ENCODE measurements around the gene NDUFAB1. TPM values are rescaled to one million over a fixed set of nuclear protein-coding genes. Genes with fewer than 3 reads are reported as not detected.

Gene NDUFAB1
- total RNA-seq, 1 experiment from 2014 or later = 166 TPM

DNA sequence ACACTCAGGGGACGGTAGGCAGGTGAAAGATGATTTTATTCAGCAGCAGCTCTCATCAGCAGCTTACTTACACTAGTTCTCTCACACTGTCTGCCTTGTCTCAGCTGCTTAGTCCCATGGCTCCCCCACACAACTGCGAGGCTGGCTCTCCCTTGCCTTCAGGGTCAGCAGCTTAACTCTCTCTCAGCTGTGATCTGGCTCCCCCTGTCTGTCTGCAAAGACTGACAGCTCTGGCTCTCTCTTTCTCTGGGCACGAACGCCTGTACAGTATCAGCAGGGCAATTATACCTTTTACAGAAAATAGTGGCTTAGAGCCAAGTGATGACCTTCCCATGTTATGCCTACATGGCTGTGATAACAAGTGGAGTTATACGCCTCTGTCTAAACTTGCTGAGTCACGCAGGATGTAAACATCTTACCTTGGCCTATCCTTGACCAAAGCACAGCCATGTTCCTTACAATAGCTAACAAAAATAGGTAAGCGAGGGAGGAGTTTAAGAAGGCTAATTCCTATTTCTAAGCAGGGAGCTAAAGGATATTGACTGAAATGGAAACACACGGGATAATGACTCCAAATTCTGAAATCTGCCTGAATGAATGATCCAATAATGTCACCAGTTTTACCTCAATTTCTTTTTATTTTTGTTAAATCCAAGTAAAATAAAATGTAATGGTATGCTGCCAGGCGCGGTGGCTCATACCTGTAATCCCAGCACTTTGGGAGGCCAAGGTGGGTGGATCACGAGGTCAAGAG, 1.1 kb upstream of the NDUFAB1 start:
- DNase-seq (ENCODE audit: low read depth, low spot score) = no peak
- no peak overlapping the region for H3K4me3 ChIP-seq (ENCODE audit: low read depth in 2 of 2, low read length in 2 of 2)
- ATAC-seq = peak; percentile 65
- no peaks in the 10 kb centered on the region for H3K27me3 ChIP-seq (ENCODE audit: control insufficient read depth, insufficient read depth, low read length)
- peak overlapping the region; percentile 77 for H3K27ac ChIP-seq (ENCODE audit: low read length)
- 0 out of 2 replicates have a peak, but pooled peaks cover 3% of the 10 kb centered on the region for H3K4me1 ChIP-seq (ENCODE audit: control insufficient read depth, insufficient read depth, low read length)
- ChIA-PET POLR2A (no interaction called here), CTCF (interaction anchor here (0.7 to 1.1 kb wide), 4 partner anchors 18 to 40 kb away, joined by 3 to 7 read pairs (median 3); partner anchors contain the start of gene UBFD1)
- in situ Hi-C loops (cut with HindIII; ENCODE audit: low pct_unique_long_range_greater_than_20kb, low sequenced_read_pairs) = no loop called here
- no TSS peak for BruUV-seq (replicated peaks)
- intact Hi-C loops (cut with micrococcal nuclease; ENCODE audit: unreplicated experiment) = no loop called here
- H3K36me3 ChIP-seq (ENCODE audit: control insufficient read depth, insufficient read depth, low read length) = no peaks in the 10 kb centered on the region; the same call in 1 of the 2 replicates
- H3K9me3 ChIP-seq (ENCODE audit: control insufficient read depth, insufficient read depth, low read depth, low read length) = no peaks in the 10 kb centered on the region
- TF ChIP-seq TCF7L2 (IDR thresholded peaks at IDR 0.05; ENCODE audit: low read depth, low read length) (no peak), SIN3A (IDR thresholded peaks at IDR 0.05; ENCODE audit: borderline replicate concordance, insufficient read depth, low read depth, low read length) (no peak), POLR2AphosphoS5 (IDR thresholded peaks at IDR 0.05; ENCODE audit: low read depth, low read length) (no peak)
- TF ChIP-seq, protein P1, sequence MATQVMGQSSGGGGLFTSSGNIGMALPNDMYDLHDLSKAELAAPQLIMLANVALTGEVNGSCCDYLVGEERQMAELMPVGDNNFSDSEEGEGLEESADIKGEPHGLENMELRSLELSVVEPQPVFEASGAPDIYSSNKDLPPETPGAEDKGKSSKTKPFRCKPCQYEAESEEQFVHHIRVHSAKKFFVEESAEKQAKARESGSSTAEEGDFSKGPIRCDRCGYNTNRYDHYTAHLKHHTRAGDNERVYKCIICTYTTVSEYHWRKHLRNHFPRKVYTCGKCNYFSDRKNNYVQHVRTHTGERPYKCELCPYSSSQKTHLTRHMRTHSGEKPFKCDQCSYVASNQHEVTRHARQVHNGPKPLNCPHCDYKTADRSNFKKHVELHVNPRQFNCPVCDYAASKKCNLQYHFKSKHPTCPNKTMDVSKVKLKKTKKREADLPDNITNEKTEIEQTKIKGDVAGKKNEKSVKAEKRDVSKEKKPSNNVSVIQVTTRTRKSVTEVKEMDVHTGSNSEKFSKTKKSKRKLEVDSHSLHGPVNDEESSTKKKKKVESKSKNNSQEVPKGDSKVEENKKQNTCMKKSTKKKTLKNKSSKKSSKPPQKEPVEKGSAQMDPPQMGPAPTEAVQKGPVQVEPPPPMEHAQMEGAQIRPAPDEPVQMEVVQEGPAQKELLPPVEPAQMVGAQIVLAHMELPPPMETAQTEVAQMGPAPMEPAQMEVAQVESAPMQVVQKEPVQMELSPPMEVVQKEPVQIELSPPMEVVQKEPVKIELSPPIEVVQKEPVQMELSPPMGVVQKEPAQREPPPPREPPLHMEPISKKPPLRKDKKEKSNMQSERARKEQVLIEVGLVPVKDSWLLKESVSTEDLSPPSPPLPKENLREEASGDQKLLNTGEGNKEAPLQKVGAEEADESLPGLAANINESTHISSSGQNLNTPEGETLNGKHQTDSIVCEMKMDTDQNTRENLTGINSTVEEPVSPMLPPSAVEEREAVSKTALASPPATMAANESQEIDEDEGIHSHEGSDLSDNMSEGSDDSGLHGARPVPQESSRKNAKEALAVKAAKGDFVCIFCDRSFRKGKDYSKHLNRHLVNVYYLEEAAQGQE (IDR thresholded peaks at IDR 0.05; ENCODE audit: insufficient read depth in 1 of 2, low read depth in 2 of 2, low read length in 1 of 2) = no peak
- TF ChIP-seq, protein P2, sequence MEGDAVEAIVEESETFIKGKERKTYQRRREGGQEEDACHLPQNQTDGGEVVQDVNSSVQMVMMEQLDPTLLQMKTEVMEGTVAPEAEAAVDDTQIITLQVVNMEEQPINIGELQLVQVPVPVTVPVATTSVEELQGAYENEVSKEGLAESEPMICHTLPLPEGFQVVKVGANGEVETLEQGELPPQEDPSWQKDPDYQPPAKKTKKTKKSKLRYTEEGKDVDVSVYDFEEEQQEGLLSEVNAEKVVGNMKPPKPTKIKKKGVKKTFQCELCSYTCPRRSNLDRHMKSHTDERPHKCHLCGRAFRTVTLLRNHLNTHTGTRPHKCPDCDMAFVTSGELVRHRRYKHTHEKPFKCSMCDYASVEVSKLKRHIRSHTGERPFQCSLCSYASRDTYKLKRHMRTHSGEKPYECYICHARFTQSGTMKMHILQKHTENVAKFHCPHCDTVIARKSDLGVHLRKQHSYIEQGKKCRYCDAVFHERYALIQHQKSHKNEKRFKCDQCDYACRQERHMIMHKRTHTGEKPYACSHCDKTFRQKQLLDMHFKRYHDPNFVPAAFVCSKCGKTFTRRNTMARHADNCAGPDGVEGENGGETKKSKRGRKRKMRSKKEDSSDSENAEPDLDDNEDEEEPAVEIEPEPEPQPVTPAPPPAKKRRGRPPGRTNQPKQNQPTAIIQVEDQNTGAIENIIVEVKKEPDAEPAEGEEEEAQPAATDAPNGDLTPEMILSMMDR (IDR thresholded peaks at IDR 0.05) = no peak; the same call in 1 of the 2 replicates

DNA sequence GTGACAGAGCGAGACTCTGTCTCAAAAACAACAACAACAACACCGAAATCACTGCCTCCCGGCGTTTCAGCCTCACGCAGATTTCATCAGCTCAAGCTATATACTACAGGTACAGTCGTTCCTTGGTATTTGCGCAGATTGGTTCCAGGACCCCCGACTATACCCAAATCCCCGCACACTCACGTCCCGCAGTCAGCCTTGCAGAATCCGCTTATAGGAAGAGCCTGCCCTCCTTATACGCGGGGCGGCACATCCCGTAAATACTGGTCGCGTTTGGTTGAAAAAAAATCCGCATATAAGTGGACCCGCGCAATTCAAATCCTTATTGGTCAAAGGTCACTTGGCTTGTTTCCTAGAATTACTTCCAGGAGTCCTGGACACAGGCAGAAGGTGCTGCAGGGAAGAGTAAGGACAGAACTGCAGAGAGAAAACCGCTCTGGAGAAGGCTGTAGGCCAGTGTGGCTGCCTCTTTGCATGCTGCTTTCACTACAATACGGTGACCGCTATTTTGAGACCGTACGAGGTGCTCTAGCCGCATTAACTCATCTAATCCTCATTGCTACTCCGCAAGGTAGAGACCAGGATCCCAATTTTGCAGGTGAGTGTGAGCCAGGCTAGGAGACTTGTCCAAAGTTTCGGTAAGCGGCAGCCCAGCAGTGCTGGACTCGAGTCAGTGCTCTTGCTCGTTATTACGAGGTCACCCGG, 718 bp downstream of the NDUFAB1 start:
- Histone ChIP-seq H3K4me3 (ENCODE audit: low read depth in 2 of 2, low read length in 2 of 2) (peak overlapping the region; percentile 92 to 94), H3K27ac (ENCODE audit: low read length) (peak overlapping the region; percentile 87), H3K36me3 (ENCODE audit: control insufficient read depth, insufficient read depth, low read length) (peaks cover 7% of the 10 kb centered on the region), H3K9me3 (ENCODE audit: control insufficient read depth, insufficient read depth, low read depth, low read length) (no peaks in the 10 kb centered on the region), H3K4me1 (ENCODE audit: control insufficient read depth, insufficient read depth, low read length) (0 out of 2 replicates have a peak, but pooled peaks cover 3% of the 10 kb centered on the region), H3K27me3 (ENCODE audit: control insufficient read depth, insufficient read depth, low read length) (no peaks in the 10 kb centered on the region)
- ChIA-PET CTCF (no interaction called here), POLR2A (no interaction called here)
- intact Hi-C loops (cut with micrococcal nuclease; ENCODE audit: unreplicated experiment) (no loop called here), in situ Hi-C loops (cut with HindIII; ENCODE audit: low pct_unique_long_range_greater_than_20kb, low sequenced_read_pairs) (no loop called here)
- no peak for DNase-seq (ENCODE audit: low read depth, low spot score)
- BruUV-seq (replicated peaks) = TSS peak; percentile 75
- peak; percentile 34 for ATAC-seq
- TF ChIP-seq SIN3A (IDR thresholded peaks at IDR 0.05; ENCODE audit: borderline replicate concordance, insufficient read depth, low read depth, low read length) (no peak), TCF7L2 (IDR thresholded peaks at IDR 0.05; ENCODE audit: low read depth, low read length) (no peak), POLR2AphosphoS5 (IDR thresholded peaks at IDR 0.05; ENCODE audit: low read depth, low read length) (no peak)
- TF ChIP-seq, protein P1 (IDR thresholded peaks at IDR 0.05; ENCODE audit: insufficient read depth in 1 of 2, low read depth in 2 of 2, low read length in 1 of 2) = no peak
- TF ChIP-seq, protein P2 (IDR thresholded peaks at IDR 0.05) = no peak

Data from Panc1 (cell line).